ENCODE results near the gene BORCS6.

GRCh38 chr17:8153031-8153451, 36.9 kb downstream of the BORCS6 start:
- TF ChIP-seq JUN (IDR thresholded peaks at IDR 0.05; ENCODE audit: borderline replicate concordance, low read depth, low read length): no peak
- TF ChIP-seq JUN (CRISPR knock-in tag; IDR thresholded peaks at IDR 0.05; ENCODE audit: borderline replicate concordance): no peak
- no peak for TF ChIP-seq ZNF354B (CRISPR knock-in tag; IDR thresholded peaks at IDR 0.05)
- TF ChIP-seq GATA2 (CRISPR knock-in tag; IDR thresholded peaks at IDR 0.05): no peak
